GM12878 (cell line): ENCODE data around the gene RSRC1. TPM values are rescaled to one million over a fixed set of nuclear protein-coding genes. Genes with fewer than 3 reads are reported as not detected.

Experiments used
- ATAC-seq: fragments of 200-7000 bp; cut with Tn5 transposase; 3 replicates; pipeline ENCODE4 v1.9.1; 2020; ENCODE audit warnings: mild to moderate bottlenecking, moderate library complexity
- BruUV-seq: library from RNA; stranded (reverse); fragments of 400-500 nt; replicated peaks from 2 replicates; lab custom pipeline; 2021; lab: Mats Ljungman, UMichigan
- CTCF ChIA-PET: fragments of 300-600 bp; sonication (Branson Sonifier 250); formaldehyde crosslinking; extraction: SDS; loops from one replicate; lab custom pipeline; 2021; ENCODE audit warnings: inconsistent platforms; lab: Yijun Ruan, JAX
- POLR2A ChIA-PET: fragments of 350-600 bp; formaldehyde crosslinking; extraction: SDS; loops from one replicate; lab custom pipeline; 2021; ENCODE audit warnings: inconsistent platforms; lab: Charles Lee
- RAD21 ChIA-PET: fragments of 300-600 bp; sonication (Branson Sonifier 250); formaldehyde crosslinking; loops from one replicate; lab custom pipeline; 2023; ENCODE audit warnings: antibody characterized with exemption; ENCODE audit not compliant: unreplicated experiment; lab: Charles Lee
- SMC1A ChIA-PET: fragments of 300-600 bp; sonication (Branson Sonifier 250); formaldehyde crosslinking; loops from one replicate; lab custom pipeline; 2023; ENCODE audit not compliant: unreplicated experiment, uncharacterized antibody; lab: Charles Lee
- DNase-seq: peaks from one replicate; pipeline ENCODE4 v3.0.0-alpha.2; 2011; ENCODE audit warnings: low read depth, low spot score
- FAIRE-seq: peaks from 3 replicates; lab custom pipeline; 2011; peaks lifted over from hg19 to GRCh38; lab: Jason Lieb, UNC
- H2AFZ ChIP-seq: 2 replicates; pipeline ENCODE4 v1.6.0; 2011; ENCODE audit warnings: low read depth, low read length, control low read depth; ENCODE audit not compliant: control insufficient read depth
- H3K27ac ChIP-seq: 2 replicates; pipeline ENCODE4 v1.5.1; 2011; ENCODE audit warnings: control low read depth; ENCODE audit not compliant: control insufficient read depth, insufficient read depth
- H3K27me3 ChIP-seq, 2 experiments: replicated peaks in 1 of 2; 2 replicates each; pipeline versions ENCODE4 v1.6.0 to v1.6.1; 2011; ENCODE audit warnings: low read length in 1 of 2; ENCODE audit not compliant: control insufficient read depth in 2 of 2, insufficient read depth in 2 of 2
- H3K36me3 ChIP-seq, 2 experiments: 2 replicates each; pipeline ENCODE4 v1.5.1; 2011; ENCODE audit warnings: low read length in 1 of 2; ENCODE audit not compliant: control insufficient read depth in 2 of 2, insufficient read depth in 2 of 2
- H3K4me1 ChIP-seq: 2 replicates; pipeline ENCODE4 v1.6.1; 2011; ENCODE audit warnings: mild to moderate bottlenecking, low read length, moderate library complexity, mixed read lengths; ENCODE audit not compliant: control insufficient read depth, insufficient read depth
- H3K4me2 ChIP-seq: 2 replicates; pipeline ENCODE4 v1.6.0; 2011; ENCODE audit warnings: control low read depth; ENCODE audit not compliant: control insufficient read depth, insufficient read depth
- H3K4me3 ChIP-seq: fragments of 200-600 bp; sonication (generic); 2 replicates; pipeline ENCODE4 v1.5.1; 2016
- H3K79me2 ChIP-seq: 2 replicates; pipeline ENCODE4 v1.6.0; 2011; ENCODE audit warnings: low read length; ENCODE audit not compliant: control insufficient read depth, insufficient read depth
- H3K9ac ChIP-seq: 2 replicates; pipeline ENCODE4 v1.8.0; 2011; ENCODE audit warnings: low read length, control low read depth, mixed read lengths; ENCODE audit not compliant: control insufficient read depth, insufficient read depth
- H3K9me3 ChIP-seq: replicated peaks from 3 replicates; pipeline ENCODE4 v1.5.1; 2011; ENCODE audit warnings: mild to moderate bottlenecking, low read length; ENCODE audit not compliant: control insufficient read depth, insufficient read depth
- H4K20me1 ChIP-seq: 2 replicates; pipeline ENCODE4 v1.6.0; 2011; ENCODE audit not compliant: control insufficient read depth, insufficient read depth
- EP300 ChIP-seq, 2 experiments: fragments of 150-350 bp in 1 of 2; IDR thresholded peaks; 2 replicates each; pipeline ENCODE4 v1.6.1; 2011 to 2012; ENCODE audit warnings: low read depth in 2 of 2, low read length in 2 of 2, borderline replicate concordance in 1 of 2, improper control_type of control experiment in 1 of 2, inconsistent platforms in 1 of 2; ENCODE audit not compliant: control insufficient read depth in 1 of 2
- HDGF ChIP-seq: fragments of 450-650 bp; IDR thresholded peaks from 2 replicates; pipeline ENCODE4 v1.6.1; 2016; ENCODE audit warnings: antibody characterized with exemption
- MAX ChIP-seq: IDR thresholded peaks from 2 replicates; pipeline ENCODE4 v1.6.1; 2012; ENCODE audit warnings: low read depth, low read length, improper control_type of control experiment
- MTA3 ChIP-seq: IDR thresholded peaks from 2 replicates; pipeline ENCODE4 v1.6.1; 2012; ENCODE audit warnings: low read length, inconsistent platforms, borderline replicate concordance
- POLR2AphosphoS2 ChIP-seq: IDR thresholded peaks from 2 replicates; pipeline ENCODE4 v1.6.1; 2011; ENCODE audit warnings: low read depth, mild to moderate bottlenecking, low read length, improper control_type of control experiment, moderate library complexity
- SMAD1 ChIP-seq: fragments of 450-650 bp; IDR thresholded peaks from 2 replicates; pipeline ENCODE4 v1.6.1; 2018; ENCODE audit warnings: mild to moderate bottlenecking, low read depth; ENCODE audit not compliant: partially characterized antibody
- SREBF2 ChIP-seq: IDR thresholded peaks from 2 replicates; pipeline ENCODE4 v1.6.1; 2012; ENCODE audit warnings: mild to moderate bottlenecking, low read length
- ZNF384 ChIP-seq: IDR thresholded peaks from 2 replicates; pipeline ENCODE4 v1.6.1; 2012; ENCODE audit warnings: low read depth, mild to moderate bottlenecking, low read length, improper control_type of control experiment, borderline replicate concordance
- WGBS: methylation state at CpG from one replicate; pipeline ENCODE4 v1.1.6; 2016; ENCODE audit warnings: low lambda C conversion rate; ENCODE audit not compliant: insufficient replicate concordance, insufficient coverage; ENCODE audit errors: missing lambda C conversion rate; 5-methylcytosine and 5-hydroxymethylcytosine counted together
- in situ Hi-C: fragments of 300-500 bp; cut with MboI; formaldehyde crosslinking; loops from 9 replicates; pipeline ENCODE4 v1.14.3; 2018; ENCODE audit warnings: mixed read lengths
- intact Hi-C: fragments of 100-400 bp; cut with micrococcal nuclease; formaldehyde crosslinking; loops from one replicate; pipeline ENCODE4 v1.14.2; 2022; ENCODE audit not compliant: unreplicated experiment
- polyA plus RNA-seq, 11 experiments: library from polyadenylated mRNA; depleted of rRNA in 4 of 11; unstranded in 6 of 11; stranded (reverse) in 5 of 11; fragments of >200 nt; fragmentation: Nextera tagmentation in 4 of 11; fragmentation: Illumina TruSeq in 1 of 11; extraction: Ambion mirVana in 4 of 11; extraction: Trizol in 1 of 11; gene quantifications; 1 replicate in 1 of 11; 2 replicates in 10 of 11; pipeline versions ENCODE4 v1.2.1 to v1.2.3, GENCODE V29; 2011 to 2016; ENCODE audit warnings: inconsistent platforms in 2 of 11, missing spikeins in 2 of 11, low read depth in 1 of 11
- total RNA-seq, 4 experiments: library from RNA; depleted of rRNA in 3 of 4; stranded (reverse); fragments of >200 nt in 3 of 4; fragmentation: Illumina TruSeq in 1 of 4; extraction: Trizol in 1 of 4; gene quantifications; 2 replicates each; pipeline versions ENCODE4 v1.2.1 to v1.2.3, GENCODE V29; 2013 to 2021
- TF ChIP-seq, protein P1 (sequence below): IDR thresholded peaks from 2 replicates; pipeline ENCODE4 v1.6.1; 2011; ENCODE audit warnings: low read depth, low read length, improper control_type of control experiment, borderline replicate concordance
- TF ChIP-seq, protein P2 (sequence below): fragments of 450-650 bp; IDR thresholded peaks from 2 replicates; pipeline ENCODE4 v1.6.1; 2017; ENCODE audit warnings: mild to moderate bottlenecking, moderate library complexity

The RSRC1 gene
- total and polyA plus RNA-seq, 10 of the 15 experiments (the other 5 are each of a cell fraction or from before 2014, with no cell fraction given) = 16.4 to 85.9 (median 42.0) TPM

- in situ Hi-C loops = no loop called here
- Histone ChIP-seq H2AFZ (no peak overlapping the region), H3K4me1 (peaks cover 13% of the 10 kb centered on the region), H3K4me2 (no peak overlapping the region), H3K9ac (no peak overlapping the region), H4K20me1 (no peaks in the 10 kb centered on the region), H3K9me3 (no peaks in the 10 kb centered on the region; the same call in 2 of the 3 replicates), H3K36me3 (no peaks in the 10 kb centered on the region), H3K27ac (no peak overlapping the region), H3K27me3 (peaks cover 8 to 32% of the 10 kb centered on the region in 2 experiments), H3K4me3 (no peak overlapping the region)
- DNase-seq = no peak
- ChIA-PET SMC1A (interaction anchor here (4.1 kb wide), 1 partner anchor 9 kb away, joined by 20 read pairs; the partner anchor contains the start of genes RSRC1 and SHOX2), CTCF (interaction anchor here (1.2 kb wide), 1 partner anchor 11 kb away, joined by 3 read pairs; the partner anchor contains the start of gene RSRC1), RAD21 (interaction anchor here (3.3 kb wide), 1 partner anchor 10 kb away, joined by 11 read pairs; the partner anchor contains the start of gene RSRC1)
- ATAC-seq = no peak
- no TSS peak for BruUV-seq
- intact Hi-C loops = loop anchor here (5.0 kb wide), 1 partner anchor 213 kb away; no protein-coding TSS in a partner anchor
- FAIRE-seq = no peak
- 8% methylated on average over 5 of the region's 5 CpGs for WGBS
- TF ChIP-seq, protein P1, sequence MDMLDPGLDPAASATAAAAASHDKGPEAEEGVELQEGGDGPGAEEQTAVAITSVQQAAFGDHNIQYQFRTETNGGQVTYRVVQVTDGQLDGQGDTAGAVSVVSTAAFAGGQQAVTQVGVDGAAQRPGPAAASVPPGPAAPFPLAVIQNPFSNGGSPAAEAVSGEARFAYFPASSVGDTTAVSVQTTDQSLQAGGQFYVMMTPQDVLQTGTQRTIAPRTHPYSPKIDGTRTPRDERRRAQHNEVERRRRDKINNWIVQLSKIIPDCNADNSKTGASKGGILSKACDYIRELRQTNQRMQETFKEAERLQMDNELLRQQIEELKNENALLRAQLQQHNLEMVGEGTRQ = no peak
- TF ChIP-seq HDGF = no peak
- TF ChIP-seq, all 136 proteins: peak for 0
- POLR2A ChIA-PET = interaction anchor here (1.1 kb wide), 1 partner anchor 11 kb away, joined by 3 read pairs; the partner anchor contains the start of gene RSRC1
- H3K79me2 ChIP-seq = no peaks in the 10 kb centered on the region
Measured at GRCh38 chr3:158098834-158099424, 11.0 kb upstream of the RSRC1 start.

DNA sequence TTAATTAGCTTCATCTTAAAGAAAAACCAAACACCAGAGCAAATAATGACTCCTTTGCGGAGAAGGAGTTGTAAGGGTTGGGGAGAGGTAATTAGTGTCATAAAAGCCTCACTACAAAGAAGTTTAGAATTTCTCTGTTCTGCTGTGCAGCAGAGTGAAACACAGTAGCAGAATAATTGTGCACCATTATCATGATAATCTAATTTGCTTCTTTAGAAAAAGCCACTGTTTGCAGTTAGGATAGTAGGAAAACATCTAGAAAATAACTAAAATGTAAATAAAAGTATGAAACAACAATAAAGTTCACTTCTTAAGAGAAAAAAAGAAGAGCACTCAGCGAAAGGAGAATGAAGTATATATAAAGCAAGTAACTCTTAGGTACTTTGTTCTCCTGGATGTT is 9.2 kb upstream of the RSRC1 start:
- ATAC-seq (no peak), FAIRE-seq (no peak), DNase-seq (no peak)
- peaks cover 13% of the 10 kb centered on the region for H3K4me1 ChIP-seq
- H3K27ac ChIP-seq = no peak overlapping the region
- BruUV-seq = no TSS peak
- no peak overlapping the region for H2AFZ ChIP-seq
- RAD21 ChIA-PET = interaction anchor here (3.3 kb wide), 1 partner anchor 9 kb away, joined by 11 read pairs; the partner anchor contains the start of gene RSRC1
- WGBS = 3% methylated on average over 2 of the region's 2 CpGs
- SMC1A ChIA-PET = interaction anchor here (1.1 to 1.3 kb wide), 2 partner anchors 9 to 179 kb away, joined by 3 read pairs; partner anchors contain the start of gene RSRC1
- no peak overlapping the region for H3K4me2 ChIP-seq
- in situ Hi-C loops = no loop called here
- no peak overlapping the region for H3K9ac ChIP-seq
- H3K36me3 ChIP-seq = no peaks in the 10 kb centered on the region
- no peaks in the 10 kb centered on the region for H4K20me1 ChIP-seq
- intact Hi-C loops = no loop called here
- no peaks in the 10 kb centered on the region; the same call in 2 of the 3 replicates for H3K9me3 ChIP-seq
- no peaks in the 10 kb centered on the region for H3K79me2 ChIP-seq
- CTCF ChIA-PET = interaction anchor here (1.1 kb wide), 1 partner anchor 334 kb away, joined by 3 read pairs; no protein-coding TSS in a partner anchor
- POLR2A ChIA-PET = no interaction called here
- peaks cover 6 to 31% of the 10 kb centered on the region in 2 experiments for H3K27me3 ChIP-seq
- H3K4me3 ChIP-seq = no peak overlapping the region
- TF ChIP-seq SREBF2 (no peak), SMAD1 (no peak), MAX (no peak), EP300 (IDR thresholded peaks at IDR 0.05; ENCODE audit: borderline replicate concordance in 1 of 2, control insufficient read depth in 1 of 2, low read depth in 2 of 2, low read length in 2 of 2) (no peak), POLR2AphosphoS2 (no peak), ZNF384 (no peak), MTA3 (no peak)
- TF ChIP-seq, protein P2, sequence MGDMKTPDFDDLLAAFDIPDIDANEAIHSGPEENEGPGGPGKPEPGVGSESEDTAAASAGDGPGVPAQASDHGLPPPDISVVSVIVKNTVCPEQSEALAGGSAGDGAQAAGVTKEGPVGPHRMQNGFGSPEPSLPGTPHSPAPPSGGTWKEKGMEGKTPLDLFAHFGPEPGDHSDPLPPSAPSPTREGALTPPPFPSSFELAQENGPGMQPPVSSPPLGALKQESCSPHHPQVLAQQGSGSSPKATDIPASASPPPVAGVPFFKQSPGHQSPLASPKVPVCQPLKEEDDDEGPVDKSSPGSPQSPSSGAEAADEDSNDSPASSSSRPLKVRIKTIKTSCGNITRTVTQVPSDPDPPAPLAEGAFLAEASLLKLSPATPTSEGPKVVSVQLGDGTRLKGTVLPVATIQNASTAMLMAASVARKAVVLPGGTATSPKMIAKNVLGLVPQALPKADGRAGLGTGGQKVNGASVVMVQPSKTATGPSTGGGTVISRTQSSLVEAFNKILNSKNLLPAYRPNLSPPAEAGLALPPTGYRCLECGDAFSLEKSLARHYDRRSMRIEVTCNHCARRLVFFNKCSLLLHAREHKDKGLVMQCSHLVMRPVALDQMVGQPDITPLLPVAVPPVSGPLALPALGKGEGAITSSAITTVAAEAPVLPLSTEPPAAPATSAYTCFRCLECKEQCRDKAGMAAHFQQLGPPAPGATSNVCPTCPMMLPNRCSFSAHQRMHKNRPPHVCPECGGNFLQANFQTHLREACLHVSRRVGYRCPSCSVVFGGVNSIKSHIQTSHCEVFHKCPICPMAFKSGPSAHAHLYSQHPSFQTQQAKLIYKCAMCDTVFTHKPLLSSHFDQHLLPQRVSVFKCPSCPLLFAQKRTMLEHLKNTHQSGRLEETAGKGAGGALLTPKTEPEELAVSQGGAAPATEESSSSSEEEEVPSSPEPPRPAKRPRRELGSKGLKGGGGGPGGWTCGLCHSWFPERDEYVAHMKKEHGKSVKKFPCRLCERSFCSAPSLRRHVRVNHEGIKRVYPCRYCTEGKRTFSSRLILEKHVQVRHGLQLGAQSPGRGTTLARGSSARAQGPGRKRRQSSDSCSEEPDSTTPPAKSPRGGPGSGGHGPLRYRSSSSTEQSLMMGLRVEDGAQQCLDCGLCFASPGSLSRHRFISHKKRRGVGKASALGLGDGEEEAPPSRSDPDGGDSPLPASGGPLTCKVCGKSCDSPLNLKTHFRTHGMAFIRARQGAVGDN = no peak
